Fibroblast of mammary gland (primary cell): Measurements from ENCODE around the gene SH3BGR.

Experiments
- DNase-seq: peaks from one replicate; pipeline ENCODE4 v3.0.0-alpha.2; 2010; ENCODE audit warnings: low read depth
- H3K4me3 ChIP-seq: 2 replicates; pipeline ENCODE4 v1.5.1; 2011; ENCODE audit warnings: low read depth, mild to moderate bottlenecking, low read length, moderate library complexity; ENCODE audit not compliant: control insufficient read depth
- CTCF ChIP-seq: conservative IDR thresholded peaks from 2 replicates; pipeline ENCODE4 v1.5.1; 2011; ENCODE audit warnings: low read depth, low read length, inconsistent platforms; ENCODE audit not compliant: control insufficient read depth, insufficient read depth

Gene SH3BGR

GRCh38 chr21:39527664-39528381 is 76.1 kb downstream of the SH3BGR start:
- no peak for TF ChIP-seq CTCF
- no peak for DNase-seq
- no peak overlapping the region for H3K4me3 ChIP-seq

- no peak for TF ChIP-seq CTCF
- no peak overlapping the region for H3K4me3 ChIP-seq
- DNase-seq: no peak
These were observed 77.3 kb downstream of the SH3BGR start for GRCh38 chr21:39529026-39529425.

- DNase-seq: no peak
- no peak overlapping the region for H3K4me3 ChIP-seq
- no peak for TF ChIP-seq CTCF
These were observed 79.3 kb downstream of the SH3BGR start for GRCh38 chr21:39531064-39531463.

- H3K4me3 ChIP-seq: no peak overlapping the region
- no peak for DNase-seq
- no peak for TF ChIP-seq CTCF
These were observed 80.1 kb downstream of the SH3BGR start for GRCh38 chr21:39531840-39532239.

- TF ChIP-seq CTCF: no peak
These were observed 82.0 kb downstream of the SH3BGR start for GRCh38 chr21:39533545-39534380.

GRCh38 chr21:39535646-39536437 is 84.1 kb downstream of the SH3BGR start:
- DNase-seq: no peak
- no peak for TF ChIP-seq CTCF
- H3K4me3 ChIP-seq: no peak overlapping the region

More at GRCh38 chr21:39533545-39534380, 82.0 kb downstream of the SH3BGR start:
- DNase-seq: no peak
- no peak overlapping the region for H3K4me3 ChIP-seq
